Activated naive CD4-positive, alpha-beta T cell treated with anti-CD3 and anti-CD28 coated beads, Interleukin-2, amount 50 U/mL, for 24 hours (primary cell): ENCODE measurements around the gene PRPSAP2.
A peak's percentile ranks its signal among the peaks of the same experiment; 100 is the strongest.
"Not testable (repeated sequence)": the region's sequence is repeated elsewhere in the genome, so short reads cannot be mapped to it uniquely, and the experiment has no call there.

Experiments
- H3K27ac Mint-ChIP-seq: one replicate; pipeline ENCODE4 v1.8.0; 2021; ENCODE audit warnings: mild to moderate bottlenecking, mixed read lengths
- H3K27me3 Mint-ChIP-seq: one replicate; pipeline ENCODE4 v1.8.0; 2021; ENCODE audit warnings: mixed read lengths
- H3K36me3 Mint-ChIP-seq: one replicate; pipeline ENCODE4 v1.8.0; 2021; ENCODE audit warnings: mixed read lengths
- H3K4me1 Mint-ChIP-seq: one replicate; pipeline ENCODE4 v1.8.0; 2021; ENCODE audit warnings: mixed read lengths
- H3K4me3 Mint-ChIP-seq: one replicate; pipeline ENCODE4 v1.8.0; 2021; ENCODE audit warnings: mild to moderate bottlenecking, mixed read lengths
- H3K9me3 Mint-ChIP-seq: one replicate; pipeline ENCODE4 v1.8.0; 2021; ENCODE audit warnings: mixed read lengths

Gene PRPSAP2

GRCh38 chr17:18949566-18949965 is 91.6 kb downstream of the PRPSAP2 start:
- no peaks in the 10 kb centered on the region for H3K36me3 Mint-ChIP-seq
- no peaks in the 10 kb centered on the region for H3K9me3 Mint-ChIP-seq
- H3K4me3 Mint-ChIP-seq, result no peak overlapping the region
- H3K4me1 Mint-ChIP-seq, result peaks cover 40% of the 10 kb centered on the region
- no peak overlapping the region for H3K27ac Mint-ChIP-seq
- no peaks in the 10 kb centered on the region for H3K27me3 Mint-ChIP-seq

GRCh38 chr17:18950346-18950745 is 92.4 kb downstream of the PRPSAP2 start:
- H3K27ac Mint-ChIP-seq, result no peak overlapping the region
- H3K4me1 Mint-ChIP-seq, result peaks cover 47% of the 10 kb centered on the region
- H3K9me3 Mint-ChIP-seq, result no peaks in the 10 kb centered on the region
- H3K4me3 Mint-ChIP-seq, result no peak overlapping the region
- H3K27me3 Mint-ChIP-seq, result no peaks in the 10 kb centered on the region
- no peaks in the 10 kb centered on the region for H3K36me3 Mint-ChIP-seq

GRCh38 chr17:18950944-18951905 is 93.3 kb downstream of the PRPSAP2 start:
- no peaks in the 10 kb centered on the region for H3K27me3 Mint-ChIP-seq

GRCh38 chr17:18951941-18952842 is 94.3 kb downstream of the PRPSAP2 start, which contains the start of gene SLC5A10:
TSS of gene SLC5A10 (plus strand) at chr17:18952165. CDS start at chr17:18952206, 41 bp downstream.
- no peaks in the 10 kb centered on the region for H3K27me3 Mint-ChIP-seq
- H3K9me3 Mint-ChIP-seq, result no peaks in the 10 kb centered on the region
- H3K4me1 Mint-ChIP-seq, result peaks cover 48% of the 10 kb centered on the region
- no peaks in the 10 kb centered on the region for H3K36me3 Mint-ChIP-seq
- H3K4me3 Mint-ChIP-seq, result no peak within 1 kb of the TSS
- H3K27ac Mint-ChIP-seq, result no peak within 1 kb of the TSS

More at GRCh38 chr17:18950944-18951905, 93.3 kb downstream of the PRPSAP2 start:
- H3K36me3 Mint-ChIP-seq, result no peaks in the 10 kb centered on the region
- no peaks in the 10 kb centered on the region for H3K9me3 Mint-ChIP-seq
- no peak overlapping the region for H3K4me3 Mint-ChIP-seq
- no peak overlapping the region for H3K27ac Mint-ChIP-seq
- peaks cover 47% of the 10 kb centered on the region for H3K4me1 Mint-ChIP-seq

- Mint-ChIP-seq H3K4me3 (no peak overlapping the region), H3K36me3 (no peaks in the 10 kb centered on the region), H3K4me1 (peaks cover 51% of the 10 kb centered on the region), H3K9me3 (no peaks in the 10 kb centered on the region), H3K27ac (no peak overlapping the region), H3K27me3 (no peaks in the 10 kb centered on the region)
Observed at GRCh38 chr17:18953231-18953728, 95.3 kb downstream of the PRPSAP2 start.

GRCh38 chr17:18954321-18954720 is 96.4 kb downstream of the PRPSAP2 start:
- peak overlapping the region; percentile 30 for H3K27ac Mint-ChIP-seq
- H3K36me3 Mint-ChIP-seq, result no peaks in the 10 kb centered on the region
- H3K27me3 Mint-ChIP-seq, result no peaks in the 10 kb centered on the region
- H3K4me3 Mint-ChIP-seq, result peak overlapping the region; percentile 49
- no peaks in the 10 kb centered on the region for H3K9me3 Mint-ChIP-seq
- H3K4me1 Mint-ChIP-seq, result peaks cover 51% of the 10 kb centered on the region

GRCh38 chr17:18955009-18955408 is 97.1 kb downstream of the PRPSAP2 start:
- H3K4me3 Mint-ChIP-seq, result peak overlapping the region; percentile 59

GRCh38 chr17:18956021-18956420 is 98.1 kb downstream of the PRPSAP2 start:
- not testable (repeated sequence) for H3K4me3 Mint-ChIP-seq, H3K27ac Mint-ChIP-seq, H3K36me3 Mint-ChIP-seq, H3K9me3 Mint-ChIP-seq, H3K27me3 Mint-ChIP-seq
- H3K4me1 Mint-ChIP-seq, result peaks cover 50% of the 10 kb centered on the region

More at GRCh38 chr17:18955009-18955408, 97.1 kb downstream of the PRPSAP2 start:
- H3K27ac Mint-ChIP-seq, result no peak overlapping the region
- no peaks in the 10 kb centered on the region for H3K36me3 Mint-ChIP-seq
- H3K4me1 Mint-ChIP-seq, result peaks cover 50% of the 10 kb centered on the region
- no peaks in the 10 kb centered on the region for H3K9me3 Mint-ChIP-seq
- H3K27me3 Mint-ChIP-seq, result no peaks in the 10 kb centered on the region

GRCh38 chr17:18956581-18956980 is 98.7 kb downstream of the PRPSAP2 start:
- Mint-ChIP-seq H3K4me3 (no peak overlapping the region), H3K4me1 (peaks cover 50% of the 10 kb centered on the region), H3K9me3 (no peaks in the 10 kb centered on the region), H3K36me3 (no peaks in the 10 kb centered on the region), H3K27me3 (no peaks in the 10 kb centered on the region), H3K27ac (no peak overlapping the region)

GRCh38 chr17:18957831-18958230 is 99.9 kb downstream of the PRPSAP2 start:
- Mint-ChIP-seq H3K27ac (no peak overlapping the region), H3K36me3 (no peaks in the 10 kb centered on the region), H3K27me3 (no peaks in the 10 kb centered on the region), H3K4me1 (peaks cover 53% of the 10 kb centered on the region), H3K4me3 (no peak overlapping the region), H3K9me3 (no peaks in the 10 kb centered on the region)

- H3K4me1 Mint-ChIP-seq, result peaks cover 52% of the 10 kb centered on the region
- no peak overlapping the region for H3K4me3 Mint-ChIP-seq
- no peak overlapping the region for H3K27ac Mint-ChIP-seq
- H3K27me3 Mint-ChIP-seq, result no peaks in the 10 kb centered on the region
- H3K36me3 Mint-ChIP-seq, result no peaks in the 10 kb centered on the region
- H3K9me3 Mint-ChIP-seq, result no peaks in the 10 kb centered on the region
Observed at GRCh38 chr17:18958611-18959010, 100.7 kb downstream of the PRPSAP2 start.

GRCh38 chr17:18959071-18959844 is 101.3 kb downstream of the PRPSAP2 start:
- Mint-ChIP-seq H3K4me3 (no peak overlapping the region), H3K9me3 (no peaks in the 10 kb centered on the region), H3K27me3 (no peaks in the 10 kb centered on the region), H3K36me3 (no peaks in the 10 kb centered on the region), H3K27ac (no peak overlapping the region), H3K4me1 (peaks cover 47% of the 10 kb centered on the region)

- Mint-ChIP-seq H3K36me3 (no peaks in the 10 kb centered on the region), H3K27ac (no peak overlapping the region), H3K27me3 (no peaks in the 10 kb centered on the region), H3K4me3 (no peak overlapping the region), H3K9me3 (no peaks in the 10 kb centered on the region), H3K4me1 (peaks cover 41% of the 10 kb centered on the region)
Observed at GRCh38 chr17:18959845-18960240, 101.9 kb downstream of the PRPSAP2 start.

GRCh38 chr17:18960241-18960665 is 102.3 kb downstream of the PRPSAP2 start:
- no peak overlapping the region for H3K27ac Mint-ChIP-seq
- H3K27me3 Mint-ChIP-seq, result no peaks in the 10 kb centered on the region
- H3K4me1 Mint-ChIP-seq, result peaks cover 38% of the 10 kb centered on the region
- H3K4me3 Mint-ChIP-seq, result no peak overlapping the region
- H3K9me3 Mint-ChIP-seq, result no peaks in the 10 kb centered on the region
- no peaks in the 10 kb centered on the region for H3K36me3 Mint-ChIP-seq
